Spinal cord (tissue), 10 donors: Measurements from ENCODE around the gene TMIGD2. TPM values are rescaled to one million over a fixed set of nuclear protein-coding genes. Genes with fewer than 3 reads are reported as not detected.
"Not testable (repeated sequence)": the region's sequence is repeated elsewhere in the genome, so short reads cannot be mapped to it uniquely, and the experiment has no call there.

Source experiments
- DNase-seq, 6 donors: peaks; one replicate each; pipeline versions ENCODE4 v3.0.0 to v3.0.0-alpha.2; 2013 to 2015; ENCODE audit warnings: low spot score in 6 of 6, low read depth in 4 of 6
- H3K27ac ChIP-seq: one replicate; pipeline ENCODE4 v1.5.1; 2013; ENCODE audit warnings: low read depth, low read length, control low read depth
- H3K27me3 ChIP-seq: one replicate; pipeline ENCODE4 v1.6.1; 2013; ENCODE audit warnings: low read length; ENCODE audit not compliant: control insufficient read depth, insufficient read depth
- H3K36me3 ChIP-seq: one replicate; pipeline ENCODE4 v1.6.1; 2013; ENCODE audit warnings: low read length; ENCODE audit not compliant: control insufficient read depth, insufficient read depth
- H3K4me1 ChIP-seq: one replicate; pipeline ENCODE4 v1.6.1; 2013; ENCODE audit warnings: low read length; ENCODE audit not compliant: control insufficient read depth, insufficient read depth
- H3K4me3 ChIP-seq: one replicate; pipeline ENCODE4 v1.5.1; 2013; ENCODE audit warnings: low read depth, low read length, control low read depth
- H3K9me3 ChIP-seq: one replicate; pipeline ENCODE4 v1.6.1; 2013; ENCODE audit warnings: low read length; ENCODE audit not compliant: control insufficient read depth, insufficient read depth
- WGBS: methylation state at CpG from one replicate; pipeline ENCODE4 v1.1.5; 2013; ENCODE audit warnings: missing lambda C conversion rate; ENCODE audit not compliant: insufficient coverage; 5-methylcytosine and 5-hydroxymethylcytosine counted together
- long read RNA-seq, 4 donors: transcript quantifications; one replicate each; lab custom pipeline, GENCODE V29; 2026
- polyA plus RNA-seq, 2 donors: library from polyadenylated mRNA; unstranded; fragments of 120-200 nt; gene quantifications; one replicate each; pipeline ENCODE4 v1.2.1, GENCODE V29; 2013; ENCODE audit not compliant: insufficient read length in 2 of 2
- total RNA-seq, 2 donors: library from RNA; depleted of rRNA in 1 of 2; stranded (reverse); fragments of 120-200 nt in 1 of 2; fragments of >200 nt in 1 of 2; gene quantifications; one replicate each; pipeline versions ENCODE4 v1.2.3 to v1.2.4, GENCODE V29; 2013 to 2014
- donor health status: healthy.

The TMIGD2 gene
- under 1 TPM; 0.79 to 0.94 TPM for total RNA-seq
- 1 to 10 TPM; 1.1 to 1.6 TPM for polyA plus RNA-seq
- long read RNA-seq, donor 1, partial matches to known transcripts, result 0 of 2 reads
- long read RNA-seq, donor 1, other reads (novel, unspliced or antisense), result 0 of 2 reads
- long read RNA-seq, donor 2, result 0 reads
- long read RNA-seq, donor 3, partial matches to known transcripts, result 0 of 1 reads
- long read RNA-seq, donor 3, other reads (novel, unspliced or antisense), result 0 of 1 reads
- long read RNA-seq, donor 4, result 0 reads

- WGBS, result 71% methylated on average over 6 of the region's 8 CpGs
- Histone ChIP-seq H3K4me1 (peaks cover 15% of the 10 kb centered on the region), H3K4me3 (no peak within 1 kb of the TSS), H3K27me3 (peaks cover 2% of the 10 kb centered on the region), H3K27ac (no peak within 1 kb of the TSS), H3K36me3 (peaks cover 19% of the 10 kb centered on the region), H3K9me3 (no peaks in the 10 kb centered on the region)
- no peak for DNase-seq
Measured at GRCh38 chr19:4302243-4302640, at the start of gene TMIGD2. Gene TMIGD2 (minus strand): TSS chr19:4302389. CDS start chr19:4302385, 4 bp downstream.

GRCh38 chr19:4350726-4351125 lies 48.5 kb upstream of the TMIGD2 start:
- Histone ChIP-seq H3K36me3 (peaks cover 72% of the 10 kb centered on the region), H3K4me3 (no peak overlapping the region), H3K9me3 (no peaks in the 10 kb centered on the region), H3K4me1 (peaks cover under 1% of the 10 kb centered on the region), H3K27me3 (no peaks in the 10 kb centered on the region), H3K27ac (no peak overlapping the region)
- WGBS, result 95% methylated on average over 9 of the region's 9 CpGs
- no peak for DNase-seq

- Histone ChIP-seq H3K27me3 (no peaks in the 10 kb centered on the region), H3K9me3 (no peaks in the 10 kb centered on the region), H3K36me3 (peaks cover 73% of the 10 kb centered on the region), H3K4me3 (no peak overlapping the region), H3K27ac (no peak overlapping the region), H3K4me1 (peaks cover 6% of the 10 kb centered on the region)
- no peak for DNase-seq
- 91% methylated on average over 8 of the region's 8 CpGs for WGBS
Measured at GRCh38 chr19:4350111-4350510, 47.9 kb upstream of the TMIGD2 start.

- WGBS, result 96% methylated on average over 11 of the region's 16 CpGs
- not testable (repeated sequence) for H3K4me3 ChIP-seq, H3K27ac ChIP-seq, H3K9me3 ChIP-seq, H3K27me3 ChIP-seq, DNase-seq
- Histone ChIP-seq H3K36me3 (peaks cover 64% of the 10 kb centered on the region), H3K4me1 (peaks cover 11% of the 10 kb centered on the region)
Measured at GRCh38 chr19:4349225-4349624, 47.0 kb upstream of the TMIGD2 start.

- 70% methylated on average over 4 of the region's 6 CpGs for WGBS
- Histone ChIP-seq H3K4me1 (peaks cover 16% of the 10 kb centered on the region), H3K4me3 (no peak overlapping the region), H3K27me3 (no peaks in the 10 kb centered on the region), H3K9me3 (no peaks in the 10 kb centered on the region), H3K27ac (no peak overlapping the region), H3K36me3 (peaks cover 49% of the 10 kb centered on the region)
- DNase-seq, result no peak
Measured at GRCh38 chr19:4347521-4347920, 45.3 kb upstream of the TMIGD2 start.

- H3K27ac ChIP-seq, result no peak overlapping the region
- no peak overlapping the region for H3K4me3 ChIP-seq
- no peaks in the 10 kb centered on the region for H3K9me3 ChIP-seq
- no peak for DNase-seq
- H3K4me1 ChIP-seq, result peaks cover 27% of the 10 kb centered on the region
- H3K36me3 ChIP-seq, result peaks cover 44% of the 10 kb centered on the region
- WGBS, result 100% methylated on average over 6 of the region's 6 CpGs
- H3K27me3 ChIP-seq, result no peaks in the 10 kb centered on the region
Measured at GRCh38 chr19:4346020-4346383, 43.8 kb upstream of the TMIGD2 start.

- no peak for DNase-seq
- Histone ChIP-seq H3K27ac (no peak overlapping the region), H3K9me3 (no peaks in the 10 kb centered on the region), H3K27me3 (no peaks in the 10 kb centered on the region), H3K4me1 (peaks cover 27% of the 10 kb centered on the region), H3K36me3 (peaks cover 39% of the 10 kb centered on the region), H3K4me3 (no peak overlapping the region)
- 92% methylated on average over 15 of the region's 15 CpGs for WGBS
Measured at GRCh38 chr19:4345342-4346019, 43.3 kb upstream of the TMIGD2 start.

- WGBS, result 6% methylated on average over 101 of the region's 101 CpGs
- peaks cover 20% of the 10 kb centered on the region for H3K36me3 ChIP-seq
- peak within 1 kb of the TSS; percentile 89 for H3K4me3 ChIP-seq
- H3K27ac ChIP-seq, result peak within 1 kb of the TSS; percentile 99
- no peaks in the 10 kb centered on the region for H3K27me3 ChIP-seq
- DNase-seq, result peak; percentile 85 to 98 (median 90)
- H3K4me1 ChIP-seq, result peaks cover 31% of the 10 kb centered on the region
- no peaks in the 10 kb centered on the region for H3K9me3 ChIP-seq
Measured at GRCh38 chr19:4343370-4344307, 41.5 kb upstream of the TMIGD2 start, which contains the start of gene MPND. Gene MPND (plus strand): TSS chr19:4343562. CDS start chr19:4343594, 32 bp downstream.

GRCh38 chr19:4342615-4343369 lies 40.6 kb upstream of the TMIGD2 start:
- Histone ChIP-seq H3K27ac (peak overlapping the region; percentile 99), H3K4me3 (peak overlapping the region; percentile 89), H3K9me3 (no peaks in the 10 kb centered on the region), H3K27me3 (no peaks in the 10 kb centered on the region), H3K4me1 (peaks cover 39% of the 10 kb centered on the region), H3K36me3 (peaks cover 18% of the 10 kb centered on the region)
- WGBS, result under 1% methylated on average over 39 of the region's 39 CpGs
- peak; percentile 99 to 100 (median 100) for DNase-seq
